A549 (cell line): ENCODE data around the gene FAM110C.
A peak's percentile ranks its signal among the peaks of the same experiment; 100 is the strongest.

Source experiments
- BHLHE40 ChIP-seq: IDR thresholded peaks from 2 replicates; pipeline ENCODE4 v1.6.1; 2012; ENCODE audit warnings: low read depth, low read length, inconsistent platforms
- EP300 ChIP-seq, 2 experiments: fragments of >200 bp; sonication (Bioruptor Twin); formaldehyde crosslinking; IDR thresholded peaks; 2 replicates in 1 of 2; 3 replicates in 1 of 2; pipeline ENCODE4 v1.6.1; 2016 to 2017
- HOXA7 ChIP-seq: fragments of 250-450 bp; sonication (Bioruptor Pico); IDR thresholded peaks from 2 replicates; pipeline ENCODE4 v1.5.0; 2020; ENCODE audit warnings: mild to moderate bottlenecking, moderate library complexity
- MYC ChIP-seq: IDR thresholded peaks from 2 replicates; pipeline ENCODE4 v1.6.1; 2012; ENCODE audit warnings: mild to moderate bottlenecking, inconsistent platforms, low read length, improper control_type of control experiment, borderline replicate concordance
- POLR2AphosphoS2 ChIP-seq: conservative IDR thresholded peaks from 2 replicates; pipeline ENCODE4 v1.6.1; 2012; ENCODE audit warnings: low read length, improper control_type of control experiment, inconsistent platforms
- RARB ChIP-seq: fragments of 250-450 bp; sonication (Bioruptor Pico); IDR thresholded peaks from 2 replicates; pipeline ENCODE4 v1.8.0; 2021; ENCODE audit warnings: mild to moderate bottlenecking, moderate library complexity
- RCOR1 ChIP-seq: fragments of 150-350 bp; IDR thresholded peaks from 2 replicates; pipeline ENCODE4 v1.6.1; 2014; ENCODE audit warnings: antibody characterized with exemption, low read length, low read depth
- RNF2 ChIP-seq: fragments of 200-600 bp; sonication (generic); IDR thresholded peaks from 2 replicates; pipeline ENCODE4 v1.6.1; 2016; ENCODE audit warnings: low read depth, mild to moderate bottlenecking, antibody characterized with exemption, moderate library complexity, borderline replicate concordance
- SMC3 ChIP-seq: fragments of >200 bp; sonication (Bioruptor Twin); formaldehyde crosslinking; IDR thresholded peaks from 3 replicates; pipeline ENCODE4 v1.6.1; 2018; ENCODE audit warnings: inconsistent platforms
- TF ChIP-seq, protein P1 (sequence below): fragments of >200 bp; sonication (Bioruptor Twin); formaldehyde crosslinking; IDR thresholded peaks from 3 replicates; pipeline ENCODE4 v1.5.1; 2016
- TF ChIP-seq, protein P2 (sequence below): IDR thresholded peaks from 2 replicates; pipeline ENCODE4 v1.6.1; 2012

DNA sequence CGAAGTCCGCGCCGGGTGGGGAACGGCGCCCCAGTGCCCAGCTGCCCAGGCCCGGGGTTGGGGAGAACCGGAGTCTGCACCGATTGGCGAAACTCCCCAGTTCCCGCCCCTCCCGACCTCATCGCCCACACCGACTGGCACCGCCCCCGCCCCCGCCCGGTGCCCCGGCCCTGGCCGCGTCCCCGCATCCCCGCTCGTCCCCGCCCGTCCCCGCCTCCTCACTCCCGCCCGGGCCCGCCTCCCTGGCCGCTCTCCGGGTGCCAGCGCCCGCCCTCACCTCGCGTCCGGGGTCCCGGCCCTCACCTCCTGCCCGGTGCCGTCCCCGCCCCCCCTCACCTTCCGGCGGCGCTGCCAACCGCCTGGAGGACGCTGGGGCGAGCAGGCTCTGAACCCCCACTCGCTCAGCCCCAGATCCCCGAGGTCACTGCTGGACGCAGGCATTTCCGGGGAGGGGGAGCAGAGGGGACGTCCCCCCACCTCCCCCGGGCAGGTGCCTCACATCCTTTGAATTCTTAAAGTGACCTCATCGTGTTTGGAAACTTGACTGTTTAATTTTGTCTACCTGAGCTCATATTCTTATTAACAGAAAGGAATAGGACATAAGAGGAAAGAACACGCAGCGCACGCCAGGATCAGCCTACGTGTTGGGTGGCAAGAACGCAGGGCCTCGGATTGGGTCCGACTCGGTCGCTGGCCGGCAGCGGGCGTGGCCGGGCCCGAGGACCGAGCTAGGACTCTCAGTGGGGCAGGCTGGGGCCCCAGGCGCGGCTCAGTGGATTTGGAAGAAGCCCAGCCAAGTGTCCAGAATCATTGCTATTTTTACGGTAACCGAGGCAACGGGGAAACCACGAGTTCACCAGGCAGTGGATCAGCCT, at the start of gene FAM110C:
- TF ChIP-seq, protein P1, sequence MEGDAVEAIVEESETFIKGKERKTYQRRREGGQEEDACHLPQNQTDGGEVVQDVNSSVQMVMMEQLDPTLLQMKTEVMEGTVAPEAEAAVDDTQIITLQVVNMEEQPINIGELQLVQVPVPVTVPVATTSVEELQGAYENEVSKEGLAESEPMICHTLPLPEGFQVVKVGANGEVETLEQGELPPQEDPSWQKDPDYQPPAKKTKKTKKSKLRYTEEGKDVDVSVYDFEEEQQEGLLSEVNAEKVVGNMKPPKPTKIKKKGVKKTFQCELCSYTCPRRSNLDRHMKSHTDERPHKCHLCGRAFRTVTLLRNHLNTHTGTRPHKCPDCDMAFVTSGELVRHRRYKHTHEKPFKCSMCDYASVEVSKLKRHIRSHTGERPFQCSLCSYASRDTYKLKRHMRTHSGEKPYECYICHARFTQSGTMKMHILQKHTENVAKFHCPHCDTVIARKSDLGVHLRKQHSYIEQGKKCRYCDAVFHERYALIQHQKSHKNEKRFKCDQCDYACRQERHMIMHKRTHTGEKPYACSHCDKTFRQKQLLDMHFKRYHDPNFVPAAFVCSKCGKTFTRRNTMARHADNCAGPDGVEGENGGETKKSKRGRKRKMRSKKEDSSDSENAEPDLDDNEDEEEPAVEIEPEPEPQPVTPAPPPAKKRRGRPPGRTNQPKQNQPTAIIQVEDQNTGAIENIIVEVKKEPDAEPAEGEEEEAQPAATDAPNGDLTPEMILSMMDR, result no peak
- TF ChIP-seq RNF2, result 0 out of 2 replicates have a peak, but pooled peaks have one; percentile 36
- no peak for TF ChIP-seq RARB (CRISPR knock-in tag)
- no peak for TF ChIP-seq EP300 (IDR thresholded peaks at IDR 0.05)
- no peak for TF ChIP-seq BHLHE40
- TF ChIP-seq RCOR1, result no peak
- TF ChIP-seq MYC, result no peak
- no peak for TF ChIP-seq SMC3
- TF ChIP-seq HOXA7 (CRISPR knock-in tag), result no peak
- TF ChIP-seq POLR2AphosphoS2, result no peak
- TF ChIP-seq, protein P2, sequence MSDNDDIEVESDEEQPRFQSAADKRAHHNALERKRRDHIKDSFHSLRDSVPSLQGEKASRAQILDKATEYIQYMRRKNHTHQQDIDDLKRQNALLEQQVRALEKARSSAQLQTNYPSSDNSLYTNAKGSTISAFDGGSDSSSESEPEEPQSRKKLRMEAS, result no peak
